GM21515 (cell line): ENCODE measurements around the gene MMP19.
A peak's percentile ranks its signal among the peaks of the same experiment; 100 is the strongest.
"Not testable (repeated sequence)": the region's sequence is repeated elsewhere in the genome, so short reads cannot be mapped to it uniquely, and the experiment has no call there.

Experiments used
- ATAC-seq: cut with Tn5 transposase; IDR thresholded peaks from one replicate; pipeline ENCODE4 v1.9.1; 2021; ENCODE audit not compliant: unreplicated experiment

MMP19 gene

DNA sequence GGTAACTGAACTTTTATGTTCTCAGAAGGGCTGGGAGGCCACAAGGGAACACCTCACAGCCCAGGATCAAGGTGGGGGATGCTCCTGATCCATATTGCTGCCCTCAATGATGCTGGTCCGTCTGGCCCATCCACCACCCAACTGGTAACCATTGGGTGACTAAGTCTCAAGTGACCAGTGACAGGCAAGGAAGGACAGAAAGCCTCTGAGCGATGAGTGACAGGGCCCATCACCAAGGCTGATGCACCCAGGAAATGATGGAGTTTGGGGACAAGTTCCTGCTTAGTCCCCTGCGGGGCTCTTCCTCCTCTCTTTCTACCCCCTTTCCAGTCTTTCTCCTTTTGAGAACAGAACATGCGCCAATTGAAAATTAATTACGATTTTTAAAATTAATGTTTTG is 2.6 kb upstream of the MMP19 start:
- ATAC-seq, result no peak

DNA sequence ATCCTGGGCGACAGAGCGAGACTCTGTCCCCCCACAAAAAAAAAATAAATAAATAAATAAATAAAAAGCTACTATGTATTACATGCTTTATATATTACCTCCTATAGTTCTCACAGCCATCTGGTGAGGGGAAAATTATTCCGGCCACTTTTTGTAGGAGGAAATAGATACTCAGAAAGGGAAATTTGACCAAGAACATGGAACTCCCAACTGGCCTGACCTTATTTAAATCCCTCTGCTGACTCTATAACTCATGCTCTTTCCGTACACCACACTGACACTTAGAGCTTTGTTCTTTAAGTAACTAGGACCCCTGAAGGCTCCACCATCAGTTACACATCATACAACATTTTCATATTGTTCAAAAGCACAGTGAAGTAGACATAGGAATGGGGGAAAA is 2.2 kb upstream of the MMP19 start:
- no peak for ATAC-seq

DNA sequence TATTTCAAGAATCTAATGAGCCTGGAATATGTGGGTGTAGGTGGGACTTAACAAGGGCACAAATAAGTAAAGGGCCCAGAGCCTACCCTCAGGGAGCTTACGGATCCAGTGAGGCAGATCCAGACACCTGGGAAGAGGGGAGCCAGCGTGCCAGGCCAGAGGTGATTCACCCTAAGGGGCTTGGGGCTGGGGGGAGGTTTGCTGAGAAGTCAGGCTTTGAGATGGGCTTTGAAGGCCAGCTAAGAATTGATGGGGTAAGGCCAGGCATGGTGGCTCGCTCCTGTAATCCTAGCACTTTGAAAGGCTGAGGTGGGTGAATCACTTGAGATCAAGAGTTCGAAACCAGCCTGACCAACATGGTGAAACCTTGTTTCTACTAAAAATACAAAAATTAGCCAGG is 695 bp upstream of the MMP19 start:
- ATAC-seq, result no peak

DNA sequence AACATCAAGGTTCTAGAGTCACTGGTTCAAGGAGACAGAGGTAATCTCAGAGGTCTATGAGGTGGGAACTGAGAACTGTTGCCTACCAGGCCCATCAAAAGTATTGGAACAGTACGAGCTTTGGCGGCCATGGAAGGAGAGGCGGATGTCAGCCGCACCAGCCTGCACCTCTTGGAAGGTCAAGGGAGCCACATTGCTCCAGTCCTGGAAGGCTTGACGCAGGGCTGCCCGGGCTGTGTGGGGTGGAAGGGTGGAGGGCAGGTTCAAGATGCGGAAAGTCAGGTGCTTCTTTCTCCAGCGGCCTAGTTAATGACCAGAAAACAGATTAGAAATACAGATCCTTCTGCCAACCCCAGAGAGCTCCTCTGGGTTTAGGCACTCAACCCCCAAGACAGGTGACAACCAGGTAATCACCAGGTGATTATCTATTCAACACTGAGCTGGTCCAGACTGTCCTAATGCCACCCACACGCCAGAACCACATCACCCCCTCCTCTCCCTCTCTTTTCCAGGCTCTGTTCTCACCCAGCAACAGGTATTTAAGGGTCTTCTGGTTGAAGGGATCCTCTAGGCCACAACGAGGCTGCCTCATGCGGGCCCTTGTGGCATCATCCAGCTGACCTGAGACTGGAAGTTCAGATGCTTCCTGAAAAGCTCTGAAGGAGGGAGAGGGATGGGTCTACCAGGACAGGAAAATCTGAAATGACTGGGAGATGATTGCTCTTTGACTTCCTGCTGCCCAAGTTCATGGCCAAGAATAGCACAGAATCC is 2.0 kb downstream of the MMP19 start:
- ATAC-seq, result no peak

DNA sequence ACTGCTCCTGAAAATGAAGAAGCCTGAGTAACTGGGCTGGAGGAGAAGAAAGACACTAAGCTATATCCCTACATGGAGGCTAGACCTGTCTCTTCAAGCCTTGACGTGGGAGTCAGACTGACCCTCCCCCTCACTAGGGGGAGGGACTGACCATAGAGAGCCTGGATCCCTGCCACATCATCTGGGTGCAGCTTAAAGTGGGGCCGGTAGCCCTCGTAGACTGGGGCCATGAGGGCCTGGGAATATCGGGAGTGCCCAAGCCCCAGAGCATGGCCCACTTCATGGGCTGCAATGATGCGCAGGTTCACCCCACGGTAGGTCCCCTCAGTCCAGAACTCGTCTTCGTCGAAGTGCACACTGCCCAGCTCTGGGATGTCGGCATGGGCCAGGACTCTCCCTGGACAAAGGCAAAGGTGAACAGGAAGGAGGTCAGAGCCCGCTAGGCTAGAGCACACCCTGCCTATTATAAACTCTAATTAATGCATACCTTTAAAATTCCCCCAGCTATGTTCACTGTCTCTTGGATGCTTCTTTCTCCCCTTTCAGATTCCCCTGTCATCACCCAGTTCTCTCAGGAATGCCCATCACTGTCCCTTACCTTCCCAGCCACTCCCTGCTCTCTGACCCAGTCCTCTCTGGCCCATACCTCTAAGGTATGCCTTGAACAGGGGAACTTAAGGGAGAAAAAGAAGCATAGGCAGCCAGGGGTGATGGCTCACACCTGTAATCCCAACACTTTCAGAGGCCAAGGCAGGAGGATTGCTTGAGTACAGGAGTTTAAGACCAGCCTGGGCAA is 3.2 kb downstream of the MMP19 start:
- ATAC-seq, result no peak

DNA sequence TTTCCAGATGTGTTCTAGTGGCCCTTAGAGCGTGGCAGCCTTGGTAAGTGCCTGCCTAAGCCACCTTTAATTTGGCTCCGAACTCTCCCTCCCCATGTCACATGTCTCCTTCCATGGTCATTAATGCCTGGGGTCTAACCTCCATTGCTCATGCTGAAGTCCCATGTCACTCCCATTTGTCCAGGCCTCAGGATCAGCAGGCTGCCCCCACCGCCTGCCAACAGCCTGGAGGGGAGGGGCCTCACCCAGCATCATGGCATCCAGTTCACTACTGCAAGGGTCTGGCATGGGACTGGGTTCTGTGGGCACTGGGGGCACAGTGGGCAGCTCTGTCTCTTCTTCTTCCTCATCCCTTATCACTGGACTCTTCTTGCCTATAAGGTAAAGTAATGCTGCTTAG is 4.4 kb downstream of the MMP19 start:
- ATAC-seq, result no peak

DNA sequence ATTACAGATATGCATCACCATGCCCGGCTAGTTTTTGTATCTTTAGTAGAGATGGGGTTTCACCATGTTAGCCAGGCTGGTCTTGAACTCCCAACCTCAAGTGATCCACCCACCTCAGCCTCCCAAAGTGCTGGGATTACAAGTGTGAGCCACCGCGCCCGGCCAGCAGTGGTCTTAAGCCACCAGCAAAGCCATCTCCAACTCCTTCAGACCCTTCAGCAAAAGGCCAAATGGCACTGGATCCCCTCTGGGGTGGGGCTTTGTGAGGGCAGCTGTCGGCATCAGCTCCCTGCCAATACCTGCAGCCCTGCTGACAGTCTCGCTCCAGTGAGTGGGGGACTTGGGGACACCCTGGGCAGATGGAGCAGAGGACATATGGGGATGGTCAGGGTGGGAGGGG is 8.3 kb downstream of the MMP19 start:
- not testable (repeated sequence) for ATAC-seq

DNA sequence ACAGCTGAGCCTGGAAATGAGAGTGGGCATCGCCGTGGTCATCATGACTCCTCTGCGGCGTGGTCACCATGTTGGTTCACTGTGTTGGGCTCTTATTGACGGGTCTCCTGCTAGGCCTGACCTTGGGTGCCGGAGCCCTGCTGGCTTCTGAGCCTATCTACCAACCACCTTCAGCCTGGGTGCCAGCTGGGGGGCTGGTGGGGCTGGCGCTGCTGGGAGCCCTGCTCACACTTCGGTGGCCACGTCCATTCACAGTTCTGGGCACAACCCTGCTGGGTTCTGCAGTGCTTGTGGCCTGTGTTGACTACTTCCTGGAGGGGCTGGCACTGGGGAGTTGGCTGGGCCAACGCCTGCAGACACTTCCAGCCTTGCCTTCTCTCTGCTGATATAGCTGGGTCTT is 9.7 kb downstream of the MMP19 start:
- no peak for ATAC-seq

DNA sequence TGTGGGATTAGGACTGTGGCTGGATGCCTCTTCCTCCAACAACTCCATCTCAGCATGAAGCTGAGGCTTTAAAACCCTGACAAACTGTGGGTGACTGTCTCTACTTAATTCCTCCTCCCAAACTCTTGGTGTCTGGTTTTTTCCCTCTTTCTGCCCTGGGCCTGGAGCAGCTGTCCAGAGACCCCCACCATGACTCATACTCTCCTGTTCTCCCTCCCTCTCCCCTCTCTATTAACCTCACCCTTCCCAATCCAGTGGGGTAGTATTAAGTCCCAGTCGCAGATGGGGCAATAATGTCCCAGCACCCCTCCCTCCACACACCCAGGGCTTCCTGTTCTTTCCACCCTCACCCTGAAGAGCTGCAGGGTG is 11.3 kb downstream of the MMP19 start:
- ATAC-seq, result no peak

DNA sequence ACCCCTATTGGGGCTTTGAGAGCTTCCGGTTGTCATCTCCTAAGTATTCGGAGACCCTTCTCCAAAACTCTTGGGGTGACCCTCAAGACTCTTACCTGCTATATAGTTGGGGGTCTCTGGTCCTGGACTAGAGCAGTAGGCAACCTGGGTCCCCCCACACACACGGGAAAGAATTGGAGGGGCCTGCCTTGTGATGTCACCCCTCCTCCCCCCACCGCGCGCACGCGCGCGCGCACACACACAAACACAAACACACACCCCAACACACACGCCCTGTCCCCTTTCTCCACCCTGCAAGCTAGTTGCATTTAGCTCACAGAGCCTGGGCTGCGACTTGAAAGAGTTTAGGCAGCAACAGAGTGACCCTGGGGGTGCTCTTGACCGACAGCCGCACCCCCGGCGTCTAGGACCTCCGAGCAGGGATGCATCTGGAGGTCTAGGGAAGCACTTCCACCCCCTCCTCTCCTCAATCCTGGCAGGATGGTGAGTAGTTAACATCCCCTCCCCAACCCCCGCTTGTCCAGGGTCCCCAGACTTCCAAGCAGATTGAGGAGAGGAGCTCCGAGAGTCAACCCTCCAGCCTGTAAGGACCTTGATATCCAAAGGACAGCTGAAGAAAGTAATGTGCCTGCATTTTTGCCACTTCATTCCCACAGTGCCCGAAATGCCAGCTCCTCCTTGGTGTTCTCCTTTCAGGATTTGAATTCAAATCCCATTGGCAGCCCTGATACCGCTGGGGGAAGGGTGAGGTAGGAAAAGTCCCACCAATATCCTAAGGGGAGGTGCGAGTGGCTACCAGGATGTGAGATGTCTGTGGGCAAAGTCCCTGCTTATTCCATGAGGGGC is 11.9 kb downstream of the MMP19 start:
- no peak for ATAC-seq

DNA sequence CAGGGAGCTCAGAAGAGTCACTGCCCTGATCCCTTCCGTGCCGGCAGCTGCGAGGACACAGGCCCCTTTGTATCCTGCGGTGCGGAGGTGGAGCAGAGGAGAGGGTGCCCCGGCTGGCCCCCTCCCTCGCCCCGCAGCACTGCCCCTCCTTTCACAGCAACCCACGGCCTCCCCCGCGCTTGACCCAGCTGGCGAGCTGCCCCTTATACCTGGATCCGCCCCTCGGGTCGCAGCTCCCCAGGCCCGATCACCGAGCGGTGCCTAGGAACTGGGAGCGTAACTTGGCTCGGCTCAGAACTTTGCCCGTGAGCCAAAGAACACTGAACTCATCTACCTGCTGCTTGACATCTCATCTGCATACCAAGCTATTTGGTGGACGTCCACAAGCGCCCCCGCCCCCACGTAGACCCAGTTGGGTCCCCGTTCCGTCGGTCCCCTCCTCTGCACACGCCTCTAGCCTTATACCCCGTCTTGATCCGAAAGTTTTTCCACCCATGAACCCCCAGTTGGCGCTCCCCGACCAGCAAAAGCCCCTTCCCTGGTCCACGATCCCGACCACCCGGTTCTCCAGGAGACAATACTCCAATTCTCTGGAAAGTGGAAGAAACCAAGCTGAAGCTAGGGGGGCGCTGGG is 12.7 kb downstream of the MMP19 start:
- ATAC-seq, result peak; percentile 25

DNA sequence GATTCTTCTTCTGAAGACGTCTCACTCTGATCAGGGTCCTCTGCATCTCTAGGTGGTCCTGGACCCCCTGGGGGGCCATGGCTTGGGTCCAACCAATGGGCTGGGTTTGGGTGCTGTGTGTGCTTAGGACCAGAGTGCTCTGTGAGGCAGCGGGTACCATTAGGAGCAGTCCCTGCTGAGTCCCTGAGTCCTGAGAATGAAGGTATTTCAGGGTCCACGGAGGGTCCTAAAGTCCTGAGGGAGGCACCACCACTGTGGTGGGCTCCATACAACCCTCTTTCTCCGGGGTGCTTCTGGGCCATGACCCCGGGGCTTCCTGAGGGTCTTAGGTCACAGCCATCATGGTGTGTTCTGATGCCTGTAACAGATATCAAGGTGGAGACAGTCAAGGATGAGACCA is 14.4 kb downstream of the MMP19 start:
- ATAC-seq, result no peak

DNA sequence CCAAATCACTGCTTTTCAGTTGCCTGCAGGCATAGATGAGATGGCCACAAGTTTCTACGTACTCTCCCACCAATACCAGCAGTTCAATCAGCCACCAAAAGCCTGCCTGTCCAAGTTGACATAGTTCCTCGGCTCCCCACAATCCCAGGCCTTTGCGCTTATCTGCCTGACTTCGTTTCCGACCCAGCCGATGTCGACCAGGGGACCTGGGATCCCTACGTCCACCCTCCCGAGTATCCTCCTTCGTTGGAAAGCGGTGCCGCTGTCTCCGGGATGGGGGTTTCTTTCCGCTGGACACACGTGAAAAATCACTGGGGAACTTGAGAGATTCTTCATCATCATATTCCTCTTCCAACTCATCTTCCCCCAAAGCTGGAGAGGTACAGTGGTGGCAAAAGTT is 14.9 kb downstream of the MMP19 start:
- no peak for ATAC-seq

DNA sequence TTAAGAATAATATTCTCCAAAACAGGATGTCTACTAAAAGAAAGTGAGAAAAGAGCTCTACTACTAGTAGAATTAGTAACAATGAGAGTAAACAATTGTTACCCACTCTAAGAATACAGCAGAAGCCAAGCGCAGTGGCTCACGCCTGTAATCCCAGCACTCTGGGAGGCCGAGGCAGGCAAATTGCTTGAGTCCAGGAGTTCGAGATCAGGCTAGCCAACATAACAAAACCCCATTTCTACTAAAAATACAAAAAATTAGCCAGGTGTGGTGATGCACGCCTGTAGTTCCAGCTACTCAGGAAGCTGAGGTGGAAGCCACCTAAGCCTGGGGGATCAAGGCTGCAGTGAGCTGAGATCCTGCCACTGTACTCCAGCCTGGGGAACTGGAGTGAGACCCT is 18.0 kb downstream of the MMP19 start:
- ATAC-seq, result no peak

DNA sequence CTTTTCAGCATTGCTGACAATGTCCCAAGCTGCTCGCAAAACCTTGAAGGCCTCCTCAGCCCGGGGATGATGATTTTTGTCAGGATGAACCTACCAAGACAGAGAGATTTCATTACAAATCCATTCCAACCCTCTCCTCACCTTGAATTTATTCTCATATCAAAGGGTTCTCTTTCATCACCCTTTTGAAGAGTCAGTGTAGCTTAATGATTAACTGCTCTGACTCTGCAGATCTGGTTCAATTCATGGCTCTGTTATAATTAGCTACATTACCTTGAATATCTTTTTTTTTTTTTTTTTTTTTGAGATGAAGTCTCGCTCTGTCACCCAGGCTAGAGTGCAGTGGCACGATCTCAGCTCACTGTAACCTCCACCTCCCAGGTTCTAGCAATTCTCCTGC is 19.3 kb downstream of the MMP19 start:
- ATAC-seq, result no peak

DNA sequence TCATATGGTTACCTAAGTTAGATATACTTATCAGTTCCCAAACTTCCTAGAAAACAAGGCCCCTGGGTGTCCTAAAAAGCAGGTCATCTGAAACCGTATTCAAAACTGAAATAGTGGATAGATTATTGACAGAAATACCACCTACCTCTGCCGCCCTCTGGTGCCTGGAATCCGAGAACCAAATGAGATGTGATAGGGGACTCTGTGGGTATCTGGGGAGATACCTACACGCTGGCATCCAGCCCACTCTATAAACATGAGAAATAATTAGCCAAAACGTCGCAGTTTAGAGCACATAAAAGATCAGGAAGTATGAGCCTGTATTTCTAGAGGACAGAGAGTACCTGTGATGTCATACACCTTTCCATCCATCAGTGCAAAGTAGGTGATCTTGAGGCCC is 20.5 kb downstream of the MMP19 start:
- ATAC-seq, result no peak

DNA sequence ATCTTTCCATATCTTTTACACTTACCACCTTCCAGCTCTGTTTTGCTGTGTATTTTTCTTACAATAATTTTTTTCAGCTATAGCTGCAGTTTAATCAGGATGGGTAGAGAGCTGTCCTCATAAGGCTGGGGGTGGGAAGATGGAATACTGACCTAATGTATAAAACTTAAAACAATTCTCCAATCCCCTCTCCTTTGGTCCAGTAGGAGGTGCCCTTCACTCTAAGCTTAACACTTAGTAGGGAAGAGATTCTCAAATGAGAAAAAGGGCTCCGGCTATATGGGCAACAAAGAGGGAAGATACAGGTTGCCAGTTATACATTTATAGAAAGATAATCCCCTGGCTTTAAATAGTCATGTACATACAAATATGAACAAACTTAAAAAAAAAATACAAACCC is 22.1 kb downstream of the MMP19 start:
- no peak for ATAC-seq

DNA sequence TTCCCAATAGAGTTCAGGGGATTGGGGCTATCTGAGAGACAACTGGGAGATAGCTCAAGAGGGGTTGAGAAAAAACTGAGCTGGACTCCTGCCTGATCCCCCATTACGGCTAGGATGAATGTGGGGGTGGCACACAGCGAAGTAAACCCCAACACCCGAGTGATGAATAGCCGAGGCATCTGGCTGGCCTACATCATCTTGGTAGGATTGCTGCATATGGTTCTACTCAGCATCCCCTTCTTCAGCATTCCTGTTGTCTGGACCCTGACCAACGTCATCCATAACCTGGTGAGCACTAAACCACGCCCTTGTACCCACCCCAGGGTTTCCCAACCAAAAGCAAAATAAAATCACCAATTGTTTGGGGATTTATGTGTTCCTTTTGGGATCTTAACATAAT is 23.9 kb downstream of the MMP19 start:
- ATAC-seq, result no peak

DNA sequence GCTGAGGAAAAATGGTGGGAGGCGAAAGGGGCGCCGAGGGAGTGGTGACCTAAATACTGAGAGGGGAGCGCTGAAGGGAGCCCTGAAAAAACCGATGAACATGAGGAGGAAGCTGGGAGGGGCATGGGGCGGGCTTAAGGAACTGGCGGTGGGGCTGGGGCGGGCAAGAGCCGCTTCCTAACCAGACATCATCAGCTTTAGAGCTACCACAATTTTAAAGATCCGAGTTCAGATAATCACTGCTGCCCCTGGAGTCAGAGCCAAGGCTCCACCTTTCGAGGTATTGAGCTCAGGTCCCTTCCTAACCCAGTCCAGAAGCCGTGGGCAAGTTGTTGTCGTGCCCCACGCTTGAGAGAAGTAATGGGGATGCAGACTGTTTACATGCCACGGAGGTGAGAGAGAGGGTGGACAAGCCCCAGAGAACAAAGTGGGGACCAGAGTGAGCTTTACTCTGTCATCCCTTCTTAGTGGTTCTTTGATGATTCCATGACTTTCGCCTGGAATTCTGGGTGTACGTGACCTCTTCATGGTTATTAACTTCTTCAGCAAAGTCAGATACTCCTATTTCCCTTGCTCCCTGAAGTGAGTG is 24.5 kb downstream of the MMP19 start:
- ATAC-seq, result peak; percentile 27

DNA sequence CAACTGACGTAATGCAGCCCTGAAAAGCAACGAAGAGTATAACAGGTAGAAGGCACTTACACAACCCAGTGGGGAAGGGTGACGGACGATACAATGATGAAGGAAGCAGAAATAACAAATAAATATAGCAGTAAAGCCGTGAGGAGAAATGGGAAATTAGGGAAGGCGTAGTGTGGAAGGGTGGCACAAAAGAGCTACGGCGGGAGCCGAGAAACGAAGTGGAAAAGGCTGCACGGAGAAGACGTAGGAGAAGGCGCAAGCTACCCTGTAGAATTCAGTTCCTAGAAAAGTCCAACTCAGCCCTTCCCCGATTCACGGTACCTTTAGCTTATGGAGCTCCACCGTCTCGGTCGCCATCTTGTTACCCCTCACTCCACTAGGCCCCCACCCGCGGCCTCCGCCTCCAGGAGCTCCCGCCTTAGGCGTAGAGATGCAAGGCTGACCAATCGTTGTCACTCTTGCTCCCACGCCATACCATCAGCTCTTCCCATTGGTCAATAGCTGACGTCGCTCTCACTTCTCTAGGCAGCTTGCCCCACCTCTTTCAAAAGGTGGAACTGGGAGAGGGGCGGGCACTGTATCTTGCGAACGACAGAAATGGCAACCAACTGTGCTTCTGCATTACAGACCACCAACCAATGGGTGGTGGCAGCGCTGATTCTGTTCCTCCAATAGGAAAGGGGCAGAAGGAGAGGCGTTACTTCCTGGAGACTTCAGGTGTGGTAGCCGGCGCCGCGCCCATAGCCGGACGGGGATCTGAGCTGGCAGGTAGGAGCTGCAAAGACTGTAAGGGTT is 25.2 kb downstream of the MMP19 start, which contains the start of the genes ORMDL2 and SARNP:
ORMDL2 (plus strand) TSS at position 697 of the 795 bp plus-strand sequence. CDS start 959 bp downstream, outside the sequence.
SARNP (minus strand) TSS at position 380 of the 795 bp plus-strand sequence; CDS start at position 357, 23 bp downstream.
- peak; percentile 96 for ATAC-seq
